Measurements from ENCODE around the gene CDH13.

Gene CDH13

GRCh38 chr16:83312015-83312717 lies 685.4 kb downstream of the CDH13 start:
- TF ChIP-seq TAF1 (IDR thresholded peaks at IDR 0.05; ENCODE audit: borderline replicate concordance, insufficient read depth, low read length): no peak
- no peak for TF ChIP-seq SIN3A (IDR thresholded peaks at IDR 0.05; ENCODE audit: borderline replicate concordance, insufficient read depth, low read length)
- no peak for TF ChIP-seq REST (IDR thresholded peaks at IDR 0.05; ENCODE audit: insufficient read depth in 1 of 2, low read depth in 2 of 2, low read length in 2 of 2)
- no peak for TF ChIP-seq FOXP2 (optimal IDR thresholded peaks at IDR 0.05; ENCODE audit: borderline replicate concordance, extremely low read depth, extremely low read length, insufficient read depth)
- TF ChIP-seq POLR2AphosphoS5 (IDR thresholded peaks at IDR 0.05; ENCODE audit: low read depth, low read length): no peak

GRCh38 chr16:83312718-83313245 lies 686.0 kb downstream of the CDH13 start:
- TF ChIP-seq FOXP2 (optimal IDR thresholded peaks at IDR 0.05; ENCODE audit: borderline replicate concordance, extremely low read depth, extremely low read length, insufficient read depth): no peak
- no peak for TF ChIP-seq SIN3A (IDR thresholded peaks at IDR 0.05; ENCODE audit: borderline replicate concordance, insufficient read depth, low read length)
- no peak for TF ChIP-seq TAF1 (IDR thresholded peaks at IDR 0.05; ENCODE audit: borderline replicate concordance, insufficient read depth, low read length)
- no peak for TF ChIP-seq POLR2AphosphoS5 (IDR thresholded peaks at IDR 0.05; ENCODE audit: low read depth, low read length)
- no peak for TF ChIP-seq REST (IDR thresholded peaks at IDR 0.05; ENCODE audit: insufficient read depth in 1 of 2, low read depth in 2 of 2, low read length in 2 of 2)

- TF ChIP-seq POLR2AphosphoS5 (IDR thresholded peaks at IDR 0.05; ENCODE audit: low read depth, low read length): no peak
- TF ChIP-seq TAF1 (IDR thresholded peaks at IDR 0.05; ENCODE audit: borderline replicate concordance, insufficient read depth, low read length): no peak
- no peak for TF ChIP-seq REST (IDR thresholded peaks at IDR 0.05; ENCODE audit: insufficient read depth in 1 of 2, low read depth in 2 of 2, low read length in 2 of 2)
- no peak for TF ChIP-seq SIN3A (IDR thresholded peaks at IDR 0.05; ENCODE audit: borderline replicate concordance, insufficient read depth, low read length)
- TF ChIP-seq FOXP2 (optimal IDR thresholded peaks at IDR 0.05; ENCODE audit: borderline replicate concordance, extremely low read depth, extremely low read length, insufficient read depth): no peak
Observed at GRCh38 chr16:83315271-83315670, 688.5 kb downstream of the CDH13 start.

- TF ChIP-seq REST (IDR thresholded peaks at IDR 0.05; ENCODE audit: insufficient read depth in 1 of 2, low read depth in 2 of 2, low read length in 2 of 2) (no peak), TAF1 (IDR thresholded peaks at IDR 0.05; ENCODE audit: borderline replicate concordance, insufficient read depth, low read length) (no peak), SIN3A (IDR thresholded peaks at IDR 0.05; ENCODE audit: borderline replicate concordance, insufficient read depth, low read length) (no peak)
Observed at GRCh38 chr16:83316458-83316857, 689.7 kb downstream of the CDH13 start.
